GM10847 (cell line): ENCODE results near the gene CSGALNACT2.

Experiments used
- POLR2A ChIP-seq: IDR thresholded peaks from 2 replicates; pipeline ENCODE4 v1.6.1; 2011; ENCODE audit not compliant: insufficient read length; ENCODE audit errors: extremely low read depth

The CSGALNACT2 gene

GRCh38 chr10:43177595-43177994, 39.4 kb downstream of the CSGALNACT2 start:
- TF ChIP-seq POLR2A, result no peak

- no peak for TF ChIP-seq POLR2A
Measured at GRCh38 chr10:43181146-43181545, 42.9 kb downstream of the CSGALNACT2 start.

- TF ChIP-seq POLR2A, result no peak
Measured at GRCh38 chr10:43186150-43186549, 47.9 kb downstream of the CSGALNACT2 start.

GRCh38 chr10:43187213-43187612, 49.0 kb downstream of the CSGALNACT2 start:
- no peak for TF ChIP-seq POLR2A

- no peak for TF ChIP-seq POLR2A
Measured at GRCh38 chr10:43188702-43189101, 50.5 kb downstream of the CSGALNACT2 start.

GRCh38 chr10:43190289-43190688, 52.0 kb downstream of the CSGALNACT2 start:
- no peak for TF ChIP-seq POLR2A

- no peak for TF ChIP-seq POLR2A
Measured at GRCh38 chr10:43190775-43191174, 52.5 kb downstream of the CSGALNACT2 start.

- no peak for TF ChIP-seq POLR2A
Measured at GRCh38 chr10:43192884-43193283, 54.6 kb downstream of the CSGALNACT2 start.

GRCh38 chr10:43193496-43194080, 55.3 kb downstream of the CSGALNACT2 start:
- TF ChIP-seq POLR2A, result no peak

- TF ChIP-seq POLR2A, result no peak
Measured at GRCh38 chr10:43194266-43194665, 56.0 kb downstream of the CSGALNACT2 start.

GRCh38 chr10:43194859-43195258, 56.6 kb downstream of the CSGALNACT2 start:
- no peak for TF ChIP-seq POLR2A

- TF ChIP-seq POLR2A, result no peak
Measured at GRCh38 chr10:43195557-43195956, 57.3 kb downstream of the CSGALNACT2 start.

- no peak for TF ChIP-seq POLR2A
Measured at GRCh38 chr10:43196131-43196980, 58.1 kb downstream of the CSGALNACT2 start.

- no peak for TF ChIP-seq POLR2A
Measured at GRCh38 chr10:43196981-43197833, 59.0 kb downstream of the CSGALNACT2 start.

GRCh38 chr10:43197834-43198681, 59.8 kb downstream of the CSGALNACT2 start:
- no peak for TF ChIP-seq POLR2A

- no peak for TF ChIP-seq POLR2A
Measured at GRCh38 chr10:43198682-43199005, 60.4 kb downstream of the CSGALNACT2 start.
